Coronary artery (tissue), 2 donors: Measurements from ENCODE around the gene NBAS.

Source experiments
- DNase-seq: peaks from one replicate; pipeline ENCODE4 v3.0.0-alpha.2; 2017; ENCODE audit warnings: low spot score
- H3K27ac ChIP-seq, 2 donors: fragments of 200-600 bp; sonication (generic); one replicate each; pipeline ENCODE4 v1.5.1; 2016 to 2019
- H3K4me3 ChIP-seq: fragments of 200-600 bp; sonication (generic); 2 replicates; pipeline ENCODE4 v1.5.1; 2016; ENCODE audit warnings: mild to moderate bottlenecking, moderate library complexity
- CTCF ChIP-seq: fragments of 200-600 bp; sonication (generic); IDR thresholded peaks from one replicate; pipeline ENCODE4 v1.5.1; 2019; ENCODE audit warnings: antibody characterized with exemption

NBAS gene

GRCh38 chr2:15186118-15186517, 375.0 kb downstream of the NBAS start:
- TF ChIP-seq CTCF = no peak
- Histone ChIP-seq H3K4me3 (no peak overlapping the region), H3K27ac (no peak overlapping the region)
- DNase-seq = no peak

GRCh38 chr2:15184491-15184890, 376.6 kb downstream of the NBAS start:
- Histone ChIP-seq H3K4me3 (no peak overlapping the region), H3K27ac (no peak overlapping the region)
- no peak for DNase-seq
- TF ChIP-seq CTCF = no peak

- no peak overlapping the region for H3K27ac ChIP-seq
- DNase-seq = no peak
- no peak for TF ChIP-seq CTCF
- H3K4me3 ChIP-seq = no peak overlapping the region
Observed at GRCh38 chr2:15182275-15182674, 378.9 kb downstream of the NBAS start.

- DNase-seq = no peak
- Histone ChIP-seq H3K4me3 (no peak overlapping the region), H3K27ac (no peak overlapping the region)
- TF ChIP-seq CTCF = no peak
Observed at GRCh38 chr2:15181092-15181745, 379.9 kb downstream of the NBAS start.

- Histone ChIP-seq H3K27ac (no peak overlapping the region), H3K4me3 (no peak overlapping the region)
- no peak for TF ChIP-seq CTCF
- DNase-seq = no peak
Observed at GRCh38 chr2:15180379-15180778, 380.8 kb downstream of the NBAS start.

GRCh38 chr2:15178946-15179345, 382.2 kb downstream of the NBAS start:
- DNase-seq = no peak
- Histone ChIP-seq H3K27ac (no peak overlapping the region), H3K4me3 (no peak overlapping the region)
- no peak for TF ChIP-seq CTCF

GRCh38 chr2:15177103-15177502, 384.0 kb downstream of the NBAS start:
- TF ChIP-seq CTCF = no peak
- no peak overlapping the region for H3K27ac ChIP-seq
- no peak overlapping the region for H3K4me3 ChIP-seq
- DNase-seq = no peak
